ENCODE data around the gene CDKAL1. TPM values are rescaled to one million over a fixed set of nuclear protein-coding genes. Genes with fewer than 3 reads are reported as not detected.

The CDKAL1 gene
- total RNA-seq, 1 experiment from 2014 or later: 20.6 TPM

DNA sequence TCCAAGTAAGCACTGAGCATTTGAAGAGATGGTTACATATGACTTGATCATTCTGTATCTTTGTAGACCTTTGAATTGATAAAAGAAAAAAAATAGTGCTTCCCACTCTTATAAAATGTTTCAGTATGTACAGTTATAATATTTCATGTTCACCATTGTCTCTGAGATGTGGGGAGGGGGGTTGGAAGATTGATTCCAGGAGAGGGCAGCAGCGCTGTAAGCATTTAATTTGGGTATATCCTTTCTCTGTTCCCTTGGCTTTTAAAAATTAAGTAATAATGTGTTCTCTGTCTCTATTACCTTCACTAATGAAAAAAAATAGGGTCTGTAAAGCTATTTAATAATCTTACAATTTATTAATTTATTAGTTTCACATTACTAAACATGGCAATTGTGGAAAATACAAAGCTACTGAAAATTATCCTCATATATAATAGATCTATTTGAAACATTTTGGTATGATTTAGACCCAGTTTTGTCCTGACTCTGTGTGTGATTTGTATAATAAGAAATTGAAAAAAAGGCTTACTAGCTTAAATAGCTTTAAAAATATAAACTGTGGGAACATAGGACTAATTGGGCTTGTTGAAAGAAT, 341.2 kb downstream of the CDKAL1 start:
- Mint-ChIP-seq H3K4me3 (no peak overlapping the region), H3K4me1 (peaks cover 79% of the 10 kb centered on the region), H3K36me3 (no peaks in the 10 kb centered on the region), H3K9me3 (no peaks in the 10 kb centered on the region), H3K27me3 (ENCODE audit: low read depth) (no peaks in the 10 kb centered on the region), H3K27ac (no peak overlapping the region)
- ChIA-PET POLR2A (no interaction called here), CTCF (interaction anchor here (0.6 to 1.5 kb wide), 8 partner anchors 9 to 713 kb away, joined by 3 to 5 read pairs (median 3); no protein-coding TSS in a partner anchor)
- ATAC-seq (no peak), DNase-seq (ENCODE audit: low spot score) (no peak)
- TF ChIP-seq IRF2 (CRISPR knock-in tag; IDR thresholded peaks at IDR 0.05; ENCODE audit: borderline replicate concordance, low read depth) (no peak), NFYB (CRISPR knock-in tag; conservative IDR thresholded peaks at IDR 0.05; ENCODE audit: low read depth) (no peak), CBFB (CRISPR knock-in tag; IDR thresholded peaks at IDR 0.05; ENCODE audit: low read depth) (no peak), JUN (CRISPR knock-in tag; IDR thresholded peaks at IDR 0.05) (no peak), ZNF396 (CRISPR knock-in tag; IDR thresholded peaks at IDR 0.05; ENCODE audit: borderline replicate concordance) (no peak), FOXK1 (CRISPR knock-in tag; IDR thresholded peaks at IDR 0.05) (no peak), GTF2I (CRISPR knock-in tag; conservative IDR thresholded peaks at IDR 0.05) (no peak), ZNF121 (CRISPR knock-in tag; IDR thresholded peaks at IDR 0.05) (no peak), TCF7 (CRISPR knock-in tag; IDR thresholded peaks at IDR 0.05; ENCODE audit: low read depth) (no peak), ZNF416 (CRISPR knock-in tag; IDR thresholded peaks at IDR 0.05) (no peak)
- TF ChIP-seq, protein P1, sequence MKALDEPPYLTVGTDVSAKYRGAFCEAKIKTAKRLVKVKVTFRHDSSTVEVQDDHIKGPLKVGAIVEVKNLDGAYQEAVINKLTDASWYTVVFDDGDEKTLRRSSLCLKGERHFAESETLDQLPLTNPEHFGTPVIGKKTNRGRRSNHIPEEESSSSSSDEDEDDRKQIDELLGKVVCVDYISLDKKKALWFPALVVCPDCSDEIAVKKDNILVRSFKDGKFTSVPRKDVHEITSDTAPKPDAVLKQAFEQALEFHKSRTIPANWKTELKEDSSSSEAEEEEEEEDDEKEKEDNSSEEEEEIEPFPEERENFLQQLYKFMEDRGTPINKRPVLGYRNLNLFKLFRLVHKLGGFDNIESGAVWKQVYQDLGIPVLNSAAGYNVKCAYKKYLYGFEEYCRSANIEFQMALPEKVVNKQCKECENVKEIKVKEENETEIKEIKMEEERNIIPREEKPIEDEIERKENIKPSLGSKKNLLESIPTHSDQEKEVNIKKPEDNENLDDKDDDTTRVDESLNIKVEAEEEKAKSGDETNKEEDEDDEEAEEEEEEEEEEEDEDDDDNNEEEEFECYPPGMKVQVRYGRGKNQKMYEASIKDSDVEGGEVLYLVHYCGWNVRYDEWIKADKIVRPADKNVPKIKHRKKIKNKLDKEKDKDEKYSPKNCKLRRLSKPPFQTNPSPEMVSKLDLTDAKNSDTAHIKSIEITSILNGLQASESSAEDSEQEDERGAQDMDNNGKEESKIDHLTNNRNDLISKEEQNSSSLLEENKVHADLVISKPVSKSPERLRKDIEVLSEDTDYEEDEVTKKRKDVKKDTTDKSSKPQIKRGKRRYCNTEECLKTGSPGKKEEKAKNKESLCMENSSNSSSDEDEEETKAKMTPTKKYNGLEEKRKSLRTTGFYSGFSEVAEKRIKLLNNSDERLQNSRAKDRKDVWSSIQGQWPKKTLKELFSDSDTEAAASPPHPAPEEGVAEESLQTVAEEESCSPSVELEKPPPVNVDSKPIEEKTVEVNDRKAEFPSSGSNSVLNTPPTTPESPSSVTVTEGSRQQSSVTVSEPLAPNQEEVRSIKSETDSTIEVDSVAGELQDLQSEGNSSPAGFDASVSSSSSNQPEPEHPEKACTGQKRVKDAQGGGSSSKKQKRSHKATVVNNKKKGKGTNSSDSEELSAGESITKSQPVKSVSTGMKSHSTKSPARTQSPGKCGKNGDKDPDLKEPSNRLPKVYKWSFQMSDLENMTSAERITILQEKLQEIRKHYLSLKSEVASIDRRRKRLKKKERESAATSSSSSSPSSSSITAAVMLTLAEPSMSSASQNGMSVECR (CRISPR knock-in tag; IDR thresholded peaks at IDR 0.05; ENCODE audit: borderline replicate concordance): no peak
- TF ChIP-seq, protein P2, sequence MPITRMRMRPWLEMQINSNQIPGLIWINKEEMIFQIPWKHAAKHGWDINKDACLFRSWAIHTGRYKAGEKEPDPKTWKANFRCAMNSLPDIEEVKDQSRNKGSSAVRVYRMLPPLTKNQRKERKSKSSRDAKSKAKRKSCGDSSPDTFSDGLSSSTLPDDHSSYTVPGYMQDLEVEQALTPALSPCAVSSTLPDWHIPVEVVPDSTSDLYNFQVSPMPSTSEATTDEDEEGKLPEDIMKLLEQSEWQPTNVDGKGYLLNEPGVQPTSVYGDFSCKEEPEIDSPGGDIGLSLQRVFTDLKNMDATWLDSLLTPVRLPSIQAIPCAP (CRISPR knock-in tag; IDR thresholded peaks at IDR 0.05): no peak
- TF ChIP-seq, protein P3, sequence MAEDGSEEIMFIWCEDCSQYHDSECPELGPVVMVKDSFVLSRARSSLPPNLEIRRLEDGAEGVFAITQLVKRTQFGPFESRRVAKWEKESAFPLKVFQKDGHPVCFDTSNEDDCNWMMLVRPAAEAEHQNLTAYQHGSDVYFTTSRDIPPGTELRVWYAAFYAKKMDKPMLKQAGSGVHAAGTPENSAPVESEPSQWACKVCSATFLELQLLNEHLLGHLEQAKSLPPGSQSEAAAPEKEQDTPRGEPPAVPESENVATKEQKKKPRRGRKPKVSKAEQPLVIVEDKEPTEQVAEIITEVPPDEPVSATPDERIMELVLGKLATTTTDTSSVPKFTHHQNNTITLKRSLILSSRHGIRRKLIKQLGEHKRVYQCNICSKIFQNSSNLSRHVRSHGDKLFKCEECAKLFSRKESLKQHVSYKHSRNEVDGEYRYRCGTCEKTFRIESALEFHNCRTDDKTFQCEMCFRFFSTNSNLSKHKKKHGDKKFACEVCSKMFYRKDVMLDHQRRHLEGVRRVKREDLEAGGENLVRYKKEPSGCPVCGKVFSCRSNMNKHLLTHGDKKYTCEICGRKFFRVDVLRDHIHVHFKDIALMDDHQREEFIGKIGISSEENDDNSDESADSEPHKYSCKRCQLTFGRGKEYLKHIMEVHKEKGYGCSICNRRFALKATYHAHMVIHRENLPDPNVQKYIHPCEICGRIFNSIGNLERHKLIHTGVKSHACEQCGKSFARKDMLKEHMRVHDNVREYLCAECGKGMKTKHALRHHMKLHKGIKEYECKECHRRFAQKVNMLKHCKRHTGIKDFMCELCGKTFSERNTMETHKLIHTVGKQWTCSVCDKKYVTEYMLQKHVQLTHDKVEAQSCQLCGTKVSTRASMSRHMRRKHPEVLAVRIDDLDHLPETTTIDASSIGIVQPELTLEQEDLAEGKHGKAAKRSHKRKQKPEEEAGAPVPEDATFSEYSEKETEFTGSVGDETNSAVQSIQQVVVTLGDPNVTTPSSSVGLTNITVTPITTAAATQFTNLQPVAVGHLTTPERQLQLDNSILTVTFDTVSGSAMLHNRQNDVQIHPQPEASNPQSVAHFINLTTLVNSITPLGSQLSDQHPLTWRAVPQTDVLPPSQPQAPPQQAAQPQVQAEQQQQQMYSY (CRISPR knock-in tag; IDR thresholded peaks at IDR 0.05): no peak
- TF ChIP-seq, protein P4, sequence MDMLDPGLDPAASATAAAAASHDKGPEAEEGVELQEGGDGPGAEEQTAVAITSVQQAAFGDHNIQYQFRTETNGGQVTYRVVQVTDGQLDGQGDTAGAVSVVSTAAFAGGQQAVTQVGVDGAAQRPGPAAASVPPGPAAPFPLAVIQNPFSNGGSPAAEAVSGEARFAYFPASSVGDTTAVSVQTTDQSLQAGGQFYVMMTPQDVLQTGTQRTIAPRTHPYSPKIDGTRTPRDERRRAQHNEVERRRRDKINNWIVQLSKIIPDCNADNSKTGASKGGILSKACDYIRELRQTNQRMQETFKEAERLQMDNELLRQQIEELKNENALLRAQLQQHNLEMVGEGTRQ (CRISPR knock-in tag; IDR thresholded peaks at IDR 0.05): no peak
- TF ChIP-seq, protein P5, sequence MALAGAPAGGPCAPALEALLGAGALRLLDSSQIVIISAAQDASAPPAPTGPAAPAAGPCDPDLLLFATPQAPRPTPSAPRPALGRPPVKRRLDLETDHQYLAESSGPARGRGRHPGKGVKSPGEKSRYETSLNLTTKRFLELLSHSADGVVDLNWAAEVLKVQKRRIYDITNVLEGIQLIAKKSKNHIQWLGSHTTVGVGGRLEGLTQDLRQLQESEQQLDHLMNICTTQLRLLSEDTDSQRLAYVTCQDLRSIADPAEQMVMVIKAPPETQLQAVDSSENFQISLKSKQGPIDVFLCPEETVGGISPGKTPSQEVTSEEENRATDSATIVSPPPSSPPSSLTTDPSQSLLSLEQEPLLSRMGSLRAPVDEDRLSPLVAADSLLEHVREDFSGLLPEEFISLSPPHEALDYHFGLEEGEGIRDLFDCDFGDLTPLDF (CRISPR knock-in tag; IDR thresholded peaks at IDR 0.05): no peak
- TF ChIP-seq, protein P6, sequence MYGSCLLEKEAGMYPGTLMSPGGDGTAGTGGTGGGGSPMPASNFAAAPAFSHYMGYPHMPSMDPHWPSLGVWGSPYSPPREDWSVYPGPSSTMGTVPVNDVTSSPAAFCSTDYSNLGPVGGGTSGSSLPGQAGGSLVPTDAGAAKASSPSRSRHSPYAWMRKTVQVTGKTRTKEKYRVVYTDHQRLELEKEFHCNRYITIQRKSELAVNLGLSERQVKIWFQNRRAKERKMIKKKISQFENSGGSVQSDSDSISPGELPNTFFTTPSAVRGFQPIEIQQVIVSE (CRISPR knock-in tag; IDR thresholded peaks at IDR 0.05; ENCODE audit: borderline replicate concordance): no peak
- TF ChIP-seq, protein P7, sequence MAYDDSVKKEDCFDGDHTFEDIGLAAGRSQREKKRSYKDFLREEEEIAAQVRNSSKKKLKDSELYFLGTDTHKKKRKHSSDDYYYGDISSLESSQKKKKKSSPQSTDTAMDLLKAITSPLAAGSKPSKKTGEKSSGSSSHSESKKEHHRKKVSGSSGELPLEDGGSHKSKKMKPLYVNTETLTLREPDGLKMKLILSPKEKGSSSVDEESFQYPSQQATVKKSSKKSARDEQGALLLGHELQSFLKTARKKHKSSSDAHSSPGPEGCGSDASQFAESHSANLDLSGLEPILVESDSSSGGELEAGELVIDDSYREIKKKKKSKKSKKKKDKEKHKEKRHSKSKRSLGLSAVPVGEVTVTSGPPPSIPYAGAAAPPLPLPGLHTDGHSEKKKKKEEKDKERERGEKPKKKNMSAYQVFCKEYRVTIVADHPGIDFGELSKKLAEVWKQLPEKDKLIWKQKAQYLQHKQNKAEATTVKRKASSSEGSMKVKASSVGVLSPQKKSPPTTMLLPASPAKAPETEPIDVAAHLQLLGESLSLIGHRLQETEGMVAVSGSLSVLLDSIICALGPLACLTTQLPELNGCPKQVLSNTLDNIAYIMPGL (CRISPR knock-in tag; IDR thresholded peaks at IDR 0.05): no peak
